Epithelial cell of esophagus (primary cell): ENCODE data around the gene ING4.
A peak's percentile ranks its signal among the peaks of the same experiment; 100 is the strongest.

Source experiments
- DNase-seq: peaks from one replicate; pipeline ENCODE4 v3.0.0; 2010; ENCODE audit warnings: low read depth
- H3K4me3 ChIP-seq: 2 replicates; pipeline ENCODE4 v1.5.1; 2011; ENCODE audit warnings: mild to moderate bottlenecking, low read length, control low read depth
- CTCF ChIP-seq: IDR thresholded peaks from 2 replicates; pipeline ENCODE4 v1.5.1; 2011; ENCODE audit warnings: low read depth, mild to moderate bottlenecking, low read length, control low read depth, inconsistent platforms; ENCODE audit not compliant: insufficient read depth; ENCODE audit errors: missing control alignments

The ING4 gene

GRCh38 chr12:6693832-6694355 lies 31.0 kb upstream of the ING4 start:
- no peak overlapping the region for H3K4me3 ChIP-seq
- no peak for DNase-seq
- no peak for TF ChIP-seq CTCF

GRCh38 chr12:6692888-6693287 lies 30.0 kb upstream of the ING4 start:
- no peak for TF ChIP-seq CTCF
- no peak overlapping the region for H3K4me3 ChIP-seq
- no peak for DNase-seq

- H3K4me3 ChIP-seq = no peak overlapping the region
- TF ChIP-seq CTCF = no peak
- peak; percentile 12 for DNase-seq
Measured at GRCh38 chr12:6691473-6691872, 28.6 kb upstream of the ING4 start.

GRCh38 chr12:6688999-6689882 lies 26.3 kb upstream of the ING4 start, which contains the start of gene ZNF384:
Gene ZNF384 (minus strand): TSS chr12:6689375. CDS start chr12:6679520, 9,855 bp downstream.
- peak within 1 kb of the TSS; percentile 85 for H3K4me3 ChIP-seq
- TF ChIP-seq CTCF = peak; percentile 29
- DNase-seq = peak; percentile 99

GRCh38 chr12:6688543-6688998 lies 25.7 kb upstream of the ING4 start:
- TF ChIP-seq CTCF = no peak
- peak overlapping the region; percentile 85 for H3K4me3 ChIP-seq
- no peak for DNase-seq

GRCh38 chr12:6685814-6686213 lies 22.9 kb upstream of the ING4 start:
- no peak for TF ChIP-seq CTCF
- no peak for DNase-seq
- no peak overlapping the region for H3K4me3 ChIP-seq

- no peak overlapping the region for H3K4me3 ChIP-seq
- DNase-seq = peak; percentile 48
- TF ChIP-seq CTCF = peak; percentile 53
Measured at GRCh38 chr12:6684609-6685008, 21.7 kb upstream of the ING4 start.
